OCI-LY7 (cell line): ENCODE results near the gene MRPS2.
"Not testable (repeated sequence)": the region's sequence is repeated elsewhere in the genome, so short reads cannot be mapped to it uniquely, and the experiment has no call there.

ENCODE experiments used
- EZH2phosphoT487 ChIP-seq: fragments of 200-600 bp; sonication (generic); IDR thresholded peaks from 2 replicates; pipeline ENCODE4 v1.6.1; 2018; ENCODE audit warnings: low read depth, borderline replicate concordance, mild to moderate bottlenecking, mixed run types, antibody characterized with exemption, low read length, moderate library complexity, mixed read lengths
- TF ChIP-seq, protein P1 (sequence below): fragments of 200-600 bp; sonication (generic); conservative IDR thresholded peaks from 2 replicates; pipeline ENCODE4 v1.5.1; 2014; ENCODE audit warnings: mild to moderate bottlenecking, antibody characterized with exemption, low read length, moderate library complexity, mixed read lengths

DNA sequence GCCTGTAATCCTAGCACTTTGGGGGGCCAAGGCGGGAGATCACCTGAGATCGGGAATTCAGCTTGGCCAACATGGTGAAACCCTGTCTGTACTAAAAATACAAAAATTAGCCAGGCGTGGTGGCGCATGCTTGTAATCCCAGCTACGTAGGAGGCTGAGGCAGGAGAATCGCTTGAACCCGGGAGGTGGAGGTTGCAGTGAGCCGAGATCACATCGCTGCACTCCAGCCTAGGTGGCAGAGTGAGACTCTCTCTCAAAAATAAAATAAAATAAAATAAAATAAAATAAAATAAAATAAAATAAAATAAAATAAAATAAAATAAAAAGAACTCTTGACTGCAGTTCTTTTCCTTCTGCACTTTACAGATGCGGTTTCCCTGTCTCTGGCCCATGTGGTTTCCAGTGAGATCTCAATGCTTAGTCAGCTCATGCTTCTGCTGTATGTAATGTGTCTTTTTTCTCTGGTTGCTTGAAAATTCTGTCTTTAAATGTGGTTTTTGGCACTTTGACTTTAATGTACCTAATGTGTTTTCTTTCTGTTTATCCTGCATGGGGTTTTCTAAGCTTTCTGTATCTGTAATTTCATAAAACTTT, 28.5 kb downstream of the MRPS2 start:
- TF ChIP-seq, protein P1, sequence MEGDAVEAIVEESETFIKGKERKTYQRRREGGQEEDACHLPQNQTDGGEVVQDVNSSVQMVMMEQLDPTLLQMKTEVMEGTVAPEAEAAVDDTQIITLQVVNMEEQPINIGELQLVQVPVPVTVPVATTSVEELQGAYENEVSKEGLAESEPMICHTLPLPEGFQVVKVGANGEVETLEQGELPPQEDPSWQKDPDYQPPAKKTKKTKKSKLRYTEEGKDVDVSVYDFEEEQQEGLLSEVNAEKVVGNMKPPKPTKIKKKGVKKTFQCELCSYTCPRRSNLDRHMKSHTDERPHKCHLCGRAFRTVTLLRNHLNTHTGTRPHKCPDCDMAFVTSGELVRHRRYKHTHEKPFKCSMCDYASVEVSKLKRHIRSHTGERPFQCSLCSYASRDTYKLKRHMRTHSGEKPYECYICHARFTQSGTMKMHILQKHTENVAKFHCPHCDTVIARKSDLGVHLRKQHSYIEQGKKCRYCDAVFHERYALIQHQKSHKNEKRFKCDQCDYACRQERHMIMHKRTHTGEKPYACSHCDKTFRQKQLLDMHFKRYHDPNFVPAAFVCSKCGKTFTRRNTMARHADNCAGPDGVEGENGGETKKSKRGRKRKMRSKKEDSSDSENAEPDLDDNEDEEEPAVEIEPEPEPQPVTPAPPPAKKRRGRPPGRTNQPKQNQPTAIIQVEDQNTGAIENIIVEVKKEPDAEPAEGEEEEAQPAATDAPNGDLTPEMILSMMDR: not testable (repeated sequence)
- not testable (repeated sequence) for TF ChIP-seq EZH2phosphoT487
